Cardiac fibroblast (primary cell): ENCODE results near the gene ANKRD44.

Experiments
- DNase-seq, 2 donors: peaks; one replicate each; pipeline versions ENCODE4 v3.0.0 to v3.0.0-alpha.2; 2010; ENCODE audit warnings: low read depth in 2 of 2
- H3K4me3 ChIP-seq, 2 donors: replicated peaks in 1 of 2; 1 replicate in 1 of 2; 2 replicates in 1 of 2; pipeline ENCODE4 v1.5.1; 2011; ENCODE audit warnings: low read depth in 2 of 2, low read length in 2 of 2, mild to moderate bottlenecking in 2 of 2, moderate library complexity in 1 of 2
- CTCF ChIP-seq: IDR thresholded peaks from one replicate; pipeline ENCODE4 v1.5.1; 2011; ENCODE audit warnings: low read depth, mild to moderate bottlenecking, low read length, inconsistent platforms

Gene ANKRD44

GRCh38 chr2:197183355-197183754, 127.2 kb downstream of the ANKRD44 start:
- peak in 1 of 2 donors; percentile 48 for DNase-seq
- H3K4me3 ChIP-seq, result no peak overlapping the region
- TF ChIP-seq CTCF, result no peak

DNA sequence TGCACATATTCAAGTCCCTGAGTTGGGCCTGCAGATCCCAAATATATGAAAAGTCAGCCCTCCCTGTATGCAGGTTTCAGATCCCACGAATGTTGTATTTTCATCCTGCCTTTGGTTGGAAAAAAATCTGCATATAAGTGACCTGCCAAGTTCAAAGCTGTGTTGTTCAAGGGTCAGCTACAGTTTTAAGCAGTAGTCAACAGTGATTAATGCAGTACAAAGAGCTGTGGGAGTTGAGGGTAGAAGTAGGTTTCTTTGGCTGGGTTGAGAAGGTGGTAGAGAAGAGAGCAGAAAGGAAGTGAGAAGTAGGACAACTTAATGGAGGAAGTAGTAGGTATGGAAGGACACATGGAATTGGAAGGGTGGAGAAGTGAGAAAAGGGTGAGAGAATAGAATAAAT, 127.9 kb downstream of the ANKRD44 start:
- TF ChIP-seq CTCF, result no peak
- DNase-seq, result no peak
- no peak overlapping the region for H3K4me3 ChIP-seq

DNA sequence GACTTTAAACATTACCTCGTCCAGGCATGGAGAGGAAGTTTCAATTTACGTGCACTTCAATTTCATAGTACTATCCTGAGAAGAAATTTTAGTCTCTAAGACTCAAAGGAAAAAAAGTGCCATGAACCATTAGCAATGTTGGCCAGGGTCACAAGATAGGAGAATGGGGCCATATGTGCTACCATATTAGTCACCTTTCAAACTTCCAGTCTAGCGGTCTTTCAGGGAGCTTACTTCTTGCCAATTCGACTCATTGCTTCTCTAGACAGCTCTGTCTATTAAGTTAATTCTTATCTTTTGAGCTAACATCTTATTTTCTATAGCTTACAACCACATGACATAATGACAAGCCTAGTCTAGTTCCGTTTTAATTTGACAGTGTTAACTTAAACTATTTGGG, 129.1 kb downstream of the ANKRD44 start:
- no peak for TF ChIP-seq CTCF
- no peak overlapping the region for H3K4me3 ChIP-seq
- DNase-seq, result peak in 1 of 2 donors; percentile 69

- peak; percentile 80 to 92 for DNase-seq
- TF ChIP-seq CTCF, result no peak
- H3K4me3 ChIP-seq, result no peak overlapping the region
These were observed 130.7 kb downstream of the ANKRD44 start for GRCh38 chr2:197179744-197180498.

GRCh38 chr2:197176522-197176921, 134.1 kb downstream of the ANKRD44 start:
- TF ChIP-seq CTCF, result no peak
- no peak for DNase-seq
- no peak overlapping the region for H3K4me3 ChIP-seq

GRCh38 chr2:197174539-197175094, 136.0 kb downstream of the ANKRD44 start:
- no peak overlapping the region for H3K4me3 ChIP-seq
- peak in 1 of 2 donors; percentile 73 for DNase-seq
- no peak for TF ChIP-seq CTCF
